ENCODE measurements around the gene BLMH. TPM values are rescaled to one million over a fixed set of nuclear protein-coding genes. Genes with fewer than 3 reads are reported as not detected.

The BLMH gene
- total and polyA plus RNA-seq, 8 donors = 5.4 to 32.4 (median 14.7) TPM; not detected in 1

- Histone ChIP-seq H3K27ac (no peak overlapping the region), H3K4me3 (no peak overlapping the region), H3K4me1 (peaks cover 0 to 16% (median 7%) of the 10 kb centered on the region in 4 donors), H3K27me3 (no peaks in the 10 kb centered on the region), H3K9me3 (no peaks in the 10 kb centered on the region), H3K36me3 (peaks cover 31 to 87% (median 80%) of the 10 kb centered on the region in 4 donors)
- DNase-seq = no peak
- intact Hi-C loops (cut with DNase I; ENCODE audit: low total_unique reads) = no loop called here
- TF ChIP-seq CTCF (IDR thresholded peaks at IDR 0.05) (no peak), POLR2AphosphoS5 (IDR thresholded peaks at IDR 0.05) (no peak), POLR2A (IDR thresholded peaks at IDR 0.05) (no peak), EP300 (IDR thresholded peaks at IDR 0.05) (no peak)
Observed at GRCh38 chr17:30251931-30252330, 39.8 kb downstream of the BLMH start.

- H3K27ac ChIP-seq = no peak overlapping the region
- H3K4me1 ChIP-seq = peaks cover 0 to 16% (median 7%) of the 10 kb centered on the region in 4 donors
- no peaks in the 10 kb centered on the region for H3K27me3 ChIP-seq
- H3K36me3 ChIP-seq = peaks cover 21 to 62% (median 60%) of the 10 kb centered on the region in 4 donors
- H3K4me3 ChIP-seq = no peak overlapping the region
- TF ChIP-seq EP300 (IDR thresholded peaks at IDR 0.05) (no peak), POLR2AphosphoS5 (IDR thresholded peaks at IDR 0.05) (no peak), POLR2A (IDR thresholded peaks at IDR 0.05) (no peak), CTCF (IDR thresholded peaks at IDR 0.05) (no peak)
- intact Hi-C loops (cut with DNase I; ENCODE audit: low total_unique reads) = loop anchor here (10.0 kb wide), 1 partner anchor 405 kb away; no protein-coding TSS in a partner anchor
- WGBS, 5 donors = 94 to 99% (median 95%) methylated on average over 5 of the region's 5 CpGs
- no peak for DNase-seq
- H3K9me3 ChIP-seq = no peaks in the 10 kb centered on the region
Observed at GRCh38 chr17:30249460-30249859, 42.3 kb downstream of the BLMH start.

- no peak for TF ChIP-seq CTCF (IDR thresholded peaks at IDR 0.05)
- TF ChIP-seq POLR2A (IDR thresholded peaks at IDR 0.05) = no peak
- no peak for TF ChIP-seq EP300 (IDR thresholded peaks at IDR 0.05)
- no peak for TF ChIP-seq POLR2AphosphoS5 (IDR thresholded peaks at IDR 0.05)
- no peaks in the 10 kb centered on the region for H3K27me3 ChIP-seq
- peaks cover 0 to 10% (median 6%) of the 10 kb centered on the region in 4 donors for H3K4me1 ChIP-seq
- H3K36me3 ChIP-seq = peaks cover 21 to 61% (median 59%) of the 10 kb centered on the region in 4 donors
- intact Hi-C loops (cut with DNase I; ENCODE audit: low total_unique reads) = loop anchor here (10.0 kb wide), 1 partner anchor 404 kb away; no protein-coding TSS in a partner anchor
- DNase-seq = no peak
- 76 to 100% (median 93%) methylated on average over 2 of the region's 2 CpGs for WGBS, 5 donors
- H3K27ac ChIP-seq = no peak overlapping the region
- H3K4me3 ChIP-seq = no peak overlapping the region
- H3K9me3 ChIP-seq = no peaks in the 10 kb centered on the region
Observed at GRCh38 chr17:30248786-30249185, 43.0 kb downstream of the BLMH start.

- Histone ChIP-seq H3K4me1 (no peaks in the 10 kb centered on the region), H3K27ac (no peak overlapping the region), H3K9me3 (no peaks in the 10 kb centered on the region), H3K27me3 (no peaks in the 10 kb centered on the region), H3K36me3 (peaks cover 21 to 47% (median 45%) of the 10 kb centered on the region in 4 donors), H3K4me3 (no peak overlapping the region)
- intact Hi-C loops (cut with DNase I; ENCODE audit: low total_unique reads) = loop anchor here (10.0 kb wide), 1 partner anchor 402 kb away; no protein-coding TSS in a partner anchor
- DNase-seq = no peak
- TF ChIP-seq POLR2A (IDR thresholded peaks at IDR 0.05) (no peak), CTCF (IDR thresholded peaks at IDR 0.05) (no peak), EP300 (IDR thresholded peaks at IDR 0.05) (no peak), POLR2AphosphoS5 (IDR thresholded peaks at IDR 0.05) (no peak)
- WGBS, 5 donors = 83 to 86% (median 85%) methylated on average over 7 of the region's 7 CpGs
Observed at GRCh38 chr17:30246460-30246859, 45.3 kb downstream of the BLMH start.
